Mammary epithelial cell (primary cell): Measurements from ENCODE around the gene KIAA1671.

Experiments used
- EZH2 ChIP-seq: IDR thresholded peaks from 2 replicates; pipeline ENCODE4 v1.6.1; 2012; ENCODE audit warnings: low read length, inconsistent platforms, borderline replicate concordance
- TF ChIP-seq, protein P1 (sequence below), 2 donors: IDR thresholded peaks in 1 of 2; conservative IDR thresholded peaks in 1 of 2; 2 replicates each; pipeline ENCODE4 v1.5.1; 2011 to 2012; ENCODE audit warnings: inconsistent platforms in 2 of 2, low read length in 2 of 2, mild to moderate bottlenecking in 2 of 2, control low read depth in 1 of 2, low read depth in 1 of 2; ENCODE audit not compliant: insufficient read depth in 1 of 2; ENCODE audit errors: extremely low read depth in 1 of 2

DNA sequence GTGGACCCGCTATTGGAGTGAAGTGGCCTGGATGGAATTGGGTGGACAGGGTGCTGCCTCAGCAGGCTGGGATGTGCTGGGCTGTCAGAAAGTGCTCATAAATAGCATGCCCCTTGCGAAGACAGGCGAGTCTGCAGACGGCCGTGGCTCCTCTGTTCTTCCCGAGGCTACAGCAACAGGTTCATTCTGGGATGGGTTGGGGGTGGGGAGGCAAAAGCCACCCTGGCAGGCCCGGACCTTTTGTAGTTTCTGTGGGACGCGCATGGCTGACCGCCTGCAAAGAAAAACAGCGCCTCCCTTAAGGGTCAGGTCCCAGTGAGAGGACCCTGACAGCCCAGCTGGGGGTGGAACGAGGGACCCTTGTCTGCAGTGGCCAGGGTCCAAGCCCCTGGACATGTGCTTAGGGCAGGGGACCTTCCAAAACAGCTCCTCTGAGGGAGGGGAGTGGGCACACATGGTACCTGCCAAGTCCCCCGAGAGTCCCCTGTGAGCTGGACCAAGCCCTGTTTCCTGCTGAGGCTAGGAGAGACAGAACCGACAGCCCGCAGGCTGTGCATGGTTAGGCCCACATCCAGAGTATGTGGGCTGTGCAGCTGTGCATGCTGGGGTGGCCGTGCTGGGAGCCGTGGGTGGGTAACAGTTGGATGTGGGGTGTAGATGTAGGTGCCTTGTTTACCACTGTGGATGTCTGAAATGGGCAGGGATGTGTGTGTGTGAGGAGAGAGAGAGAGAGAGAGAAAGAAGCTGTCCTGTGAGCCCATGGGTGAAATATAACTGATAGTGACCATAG, 247.4 kb downstream of the KIAA1671 start, which contains the start of gene CRYBB3:
- TF ChIP-seq, protein P1, sequence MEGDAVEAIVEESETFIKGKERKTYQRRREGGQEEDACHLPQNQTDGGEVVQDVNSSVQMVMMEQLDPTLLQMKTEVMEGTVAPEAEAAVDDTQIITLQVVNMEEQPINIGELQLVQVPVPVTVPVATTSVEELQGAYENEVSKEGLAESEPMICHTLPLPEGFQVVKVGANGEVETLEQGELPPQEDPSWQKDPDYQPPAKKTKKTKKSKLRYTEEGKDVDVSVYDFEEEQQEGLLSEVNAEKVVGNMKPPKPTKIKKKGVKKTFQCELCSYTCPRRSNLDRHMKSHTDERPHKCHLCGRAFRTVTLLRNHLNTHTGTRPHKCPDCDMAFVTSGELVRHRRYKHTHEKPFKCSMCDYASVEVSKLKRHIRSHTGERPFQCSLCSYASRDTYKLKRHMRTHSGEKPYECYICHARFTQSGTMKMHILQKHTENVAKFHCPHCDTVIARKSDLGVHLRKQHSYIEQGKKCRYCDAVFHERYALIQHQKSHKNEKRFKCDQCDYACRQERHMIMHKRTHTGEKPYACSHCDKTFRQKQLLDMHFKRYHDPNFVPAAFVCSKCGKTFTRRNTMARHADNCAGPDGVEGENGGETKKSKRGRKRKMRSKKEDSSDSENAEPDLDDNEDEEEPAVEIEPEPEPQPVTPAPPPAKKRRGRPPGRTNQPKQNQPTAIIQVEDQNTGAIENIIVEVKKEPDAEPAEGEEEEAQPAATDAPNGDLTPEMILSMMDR (conservative IDR thresholded peaks at IDR 0.05 in 1 of 2, IDR thresholded peaks at IDR 0.05 in 1 of 2; ENCODE audit: extremely low read depth in 1 of 2, insufficient read depth in 1 of 2, low read depth in 1 of 2, low read length in 2 of 2): no peak
- TF ChIP-seq EZH2: no peak
